ENCODE data around the gene IGF2BP3.

The IGF2BP3 gene

DNA sequence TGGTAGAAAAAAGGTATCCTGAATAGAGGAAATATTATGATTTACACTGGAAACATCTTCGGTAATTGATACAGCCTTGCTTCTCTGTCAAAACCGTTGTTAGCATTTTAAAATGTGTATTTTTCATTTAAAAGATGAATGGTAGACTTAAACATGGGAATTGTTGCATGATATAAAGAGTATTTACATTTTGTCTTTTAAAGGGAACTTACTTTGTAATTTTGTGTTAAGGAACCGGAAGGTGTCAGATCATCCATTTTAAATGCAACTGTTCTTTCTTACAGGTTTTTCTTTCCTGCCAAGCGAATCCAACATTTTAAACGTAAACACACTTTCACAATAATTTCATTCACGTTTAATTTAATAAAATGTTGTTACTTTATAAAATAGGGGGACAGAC is 1.8 kb upstream of the IGF2BP3 start:
- DNase-seq: peak in 1 of 2 experiments; percentile 22

DNA sequence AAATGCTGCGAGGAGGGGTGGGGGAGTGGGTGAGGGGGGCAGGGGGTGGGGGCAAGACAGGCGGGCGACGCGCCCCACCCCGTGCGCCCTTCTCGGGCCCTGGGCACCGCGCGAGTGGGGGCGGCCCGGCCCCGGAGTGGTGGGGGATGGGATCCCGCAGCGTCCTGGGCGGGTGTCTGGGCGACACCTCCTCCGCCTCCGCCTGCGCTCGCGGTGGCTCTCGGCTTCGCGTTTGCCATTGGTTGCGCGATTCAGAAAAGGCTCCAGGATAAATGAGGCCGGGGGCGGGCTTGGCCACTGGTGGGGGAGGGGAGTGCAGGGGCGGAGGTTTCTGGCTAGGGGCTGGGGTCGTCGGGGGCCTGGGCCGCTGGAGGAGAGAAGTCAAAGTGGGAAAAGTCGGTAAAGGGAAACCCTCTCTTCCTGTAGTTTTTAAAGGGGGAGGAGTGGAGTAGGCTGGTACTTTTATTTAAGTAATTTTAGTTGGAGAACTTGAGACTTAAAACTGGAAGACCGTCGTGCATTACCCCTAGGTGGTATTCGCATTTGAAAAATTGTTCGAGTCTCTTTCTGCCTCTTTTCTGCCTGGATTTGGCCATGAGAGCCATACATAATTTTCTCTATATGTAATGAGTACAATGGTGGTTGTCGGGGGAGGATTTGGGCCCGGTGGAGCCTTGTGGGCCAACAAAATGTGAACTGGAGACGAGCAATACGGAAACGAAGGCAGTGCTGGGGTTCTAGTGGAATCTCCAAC is 992 bp upstream of the IGF2BP3 start:
- peak; percentile 81 to 92 for DNase-seq

DNA sequence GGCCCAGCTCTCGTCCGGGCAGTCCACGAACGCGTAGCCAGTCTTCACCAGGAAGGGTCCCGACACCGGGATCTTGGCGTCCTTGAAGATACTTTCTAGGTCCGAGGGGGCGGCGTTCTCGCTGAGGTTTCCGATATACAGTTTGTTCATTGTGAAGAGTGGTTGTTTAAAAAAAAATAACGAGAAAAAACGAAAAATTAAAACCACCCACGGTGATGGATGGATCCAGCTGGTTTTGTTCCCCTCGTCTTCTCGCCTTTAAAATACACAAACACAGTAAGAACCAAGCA is 385 bp downstream of the IGF2BP3 start:
- no peak for DNase-seq

DNA sequence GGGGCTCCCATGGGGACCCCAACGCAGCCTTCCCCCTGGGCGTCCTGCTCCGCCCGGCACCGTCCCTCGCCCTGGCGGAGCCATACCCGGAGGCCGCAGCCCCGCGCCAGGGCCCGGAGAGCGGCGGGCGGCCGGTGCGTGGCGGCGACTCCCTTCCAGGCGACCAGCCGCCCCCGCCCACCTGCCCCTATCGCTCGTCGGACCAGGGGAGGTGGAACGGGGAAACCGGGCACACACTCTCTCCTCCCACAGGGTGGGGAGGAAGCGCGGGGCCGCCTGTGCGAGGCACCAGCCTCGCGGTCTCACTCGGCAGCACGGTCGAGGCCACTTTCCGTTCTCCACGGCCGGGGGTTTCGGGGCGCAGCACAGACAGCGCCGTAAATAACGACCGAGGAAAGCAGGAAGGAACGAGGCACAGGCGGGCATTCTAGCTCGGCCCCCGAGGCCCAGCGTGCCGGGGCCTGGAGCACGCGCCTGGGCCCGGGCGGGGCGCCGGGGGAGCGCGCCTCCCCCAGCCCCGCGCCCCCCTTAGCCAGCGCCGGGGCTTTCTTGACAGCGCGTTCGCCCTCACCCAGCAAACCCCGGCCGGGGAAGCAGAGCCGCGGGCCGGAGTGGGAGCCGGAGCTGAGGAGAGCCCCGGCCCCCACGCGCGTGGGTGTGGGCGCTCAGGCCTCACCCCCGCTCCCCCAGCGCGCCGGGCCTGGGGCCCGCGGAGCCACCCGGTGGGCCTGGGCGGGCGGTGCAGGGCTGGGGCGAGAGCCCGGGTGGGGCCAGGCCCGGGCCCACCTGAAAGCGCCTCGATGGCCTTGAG is 936 bp downstream of the IGF2BP3 start:
- DNase-seq: no peak

DNA sequence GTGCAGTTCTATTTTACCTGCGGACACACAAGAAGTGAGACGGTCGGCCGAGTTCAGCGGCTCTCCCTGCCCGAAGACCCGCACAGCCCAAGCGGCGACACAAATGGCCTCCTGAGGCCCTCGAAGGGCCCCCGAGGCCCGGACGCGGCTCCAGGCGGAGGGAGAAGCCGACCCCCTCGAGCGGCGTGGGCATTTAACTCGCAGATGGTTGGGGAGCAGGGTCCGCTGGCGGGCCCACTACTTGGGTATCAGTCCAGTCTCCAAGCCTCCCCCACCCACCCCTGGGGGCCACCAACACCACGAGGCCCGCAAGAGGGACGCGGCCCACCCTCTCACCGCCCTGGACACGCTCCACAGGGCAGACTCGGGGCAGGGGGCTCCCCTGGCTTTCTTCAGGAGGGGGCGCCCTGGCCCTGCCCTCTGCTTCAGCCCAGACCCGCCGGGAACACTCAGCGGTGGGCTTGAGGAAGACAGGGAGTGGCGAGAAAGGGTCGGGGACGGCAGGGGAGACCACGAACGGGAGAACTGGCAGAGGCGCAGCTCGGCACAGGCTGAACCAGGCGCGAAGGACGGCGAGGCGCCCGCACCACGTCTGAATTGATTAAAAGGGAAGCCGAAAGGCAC is 1.7 kb downstream of the IGF2BP3 start:
- peak in 1 of 2 experiments; percentile 41 for DNase-seq

DNA sequence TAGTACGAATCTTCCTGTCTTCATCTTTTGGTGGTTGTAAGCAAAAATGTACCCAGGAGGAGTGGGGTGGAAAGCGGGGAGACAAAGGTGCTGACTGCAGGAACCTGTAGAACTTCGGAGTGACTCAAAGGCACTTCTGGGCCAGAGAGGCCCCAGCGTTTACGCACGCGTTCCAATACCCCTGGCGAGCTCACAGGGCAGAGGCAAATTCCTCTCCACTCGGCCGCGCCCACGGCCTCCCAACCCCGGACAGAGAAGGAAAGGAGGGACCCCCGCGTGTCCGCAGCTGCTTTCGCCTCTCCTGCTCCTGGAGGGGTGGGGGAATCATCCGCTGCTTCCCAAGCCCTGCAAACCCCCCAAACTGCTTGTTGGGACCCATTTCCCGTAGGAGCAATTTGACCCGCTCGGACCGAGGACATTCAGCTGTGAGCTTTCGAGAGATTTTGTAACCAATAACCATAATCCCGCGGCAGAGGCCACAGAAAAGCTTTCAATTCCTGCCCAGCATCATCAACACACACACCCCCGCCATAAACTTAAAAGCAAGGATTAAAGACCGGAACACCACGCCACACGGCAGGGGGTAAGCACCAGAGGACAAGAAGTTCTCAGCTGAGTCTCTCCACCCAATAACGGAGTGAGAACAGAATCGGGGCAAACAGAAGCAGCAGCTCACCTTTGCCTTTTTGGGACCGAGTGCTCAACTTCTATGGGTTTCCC is 2.3 kb downstream of the IGF2BP3 start:
- DNase-seq: peak in 1 of 2 experiments; percentile 52

DNA sequence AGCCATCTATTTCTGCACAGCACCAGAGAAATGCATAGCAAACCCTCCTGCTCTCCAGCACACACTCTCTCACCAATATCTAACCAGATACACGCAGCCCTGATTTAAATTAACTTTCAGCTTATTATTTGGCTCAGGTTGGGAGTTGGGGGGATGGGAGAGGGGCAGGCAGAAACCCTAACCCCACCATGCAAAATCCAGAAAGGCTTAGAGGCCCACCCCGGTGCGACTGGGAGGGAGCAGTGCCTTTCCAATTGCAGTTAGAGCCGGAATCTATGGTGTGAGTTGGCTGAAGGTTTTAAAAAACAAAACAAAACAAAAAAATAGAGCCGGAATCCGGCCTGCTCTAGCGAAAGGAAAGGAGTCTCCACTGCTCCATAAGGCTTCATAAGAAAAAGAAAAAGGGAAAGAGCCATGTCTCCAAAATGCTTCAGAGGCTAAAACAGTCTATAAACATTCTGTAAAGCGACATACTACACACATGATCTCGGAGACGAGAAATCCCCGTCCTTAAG is 2.9 kb downstream of the IGF2BP3 start:
- peak in 1 of 2 experiments; percentile 13 for DNase-seq

DNA sequence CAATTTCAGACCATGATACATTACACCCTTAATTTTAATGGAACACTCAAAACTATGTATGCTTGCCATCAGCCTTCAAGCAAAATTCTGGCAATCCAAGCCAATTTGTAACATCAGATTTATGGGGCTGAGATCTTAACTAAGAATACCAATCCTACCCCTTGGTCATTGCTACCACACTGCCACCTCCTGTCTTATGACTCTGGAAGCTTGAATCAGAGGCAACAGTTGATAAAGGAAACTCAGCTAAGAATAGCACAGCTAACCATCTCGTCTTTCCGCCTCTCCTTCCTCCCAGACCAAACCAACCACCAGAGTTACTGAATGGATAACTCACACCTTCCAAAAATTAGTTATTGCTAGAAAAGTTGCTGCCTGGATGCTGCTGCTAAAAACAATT is 7.4 kb downstream of the IGF2BP3 start:
- peak in 1 of 2 experiments; percentile 11 for DNase-seq

DNA sequence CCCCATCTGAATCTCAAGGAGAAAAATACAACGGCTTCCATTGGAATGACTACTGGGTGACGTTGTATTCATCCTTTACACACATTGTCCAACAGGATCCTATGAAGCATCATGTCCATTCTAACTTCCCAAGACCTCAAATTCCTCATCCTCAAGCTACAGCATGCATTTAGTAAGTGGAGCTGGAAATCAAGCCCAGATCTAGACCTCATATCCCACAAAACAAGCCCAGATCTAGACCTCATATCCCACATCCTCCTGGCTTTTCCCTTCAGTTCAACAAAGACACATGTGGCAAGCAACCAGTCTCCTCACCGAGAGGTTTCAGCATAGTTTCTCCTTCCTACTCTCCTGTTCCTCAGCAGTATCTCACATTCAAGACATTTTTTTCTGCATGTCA is 12.2 kb downstream of the IGF2BP3 start:
- DNase-seq: no peak

DNA sequence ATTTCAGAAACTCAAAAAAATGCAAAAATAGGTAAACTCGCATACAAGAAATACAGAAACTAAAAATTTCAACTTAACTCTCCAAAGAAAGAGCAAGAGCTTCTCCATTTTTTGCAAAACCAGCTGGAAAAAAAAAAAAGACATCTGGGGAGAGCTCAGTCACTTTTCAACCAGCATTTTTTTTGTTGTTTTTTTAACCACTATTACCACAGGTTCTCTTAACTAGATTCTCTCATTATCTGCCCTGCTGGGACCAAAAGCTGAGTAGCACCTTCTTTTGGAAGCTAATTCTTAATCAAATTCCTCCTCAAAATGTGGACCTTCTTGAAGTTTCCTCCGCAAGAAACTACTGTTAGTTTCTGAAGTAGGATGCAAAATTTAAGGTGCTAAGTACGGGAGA is 14.2 kb downstream of the IGF2BP3 start:
- no peak for DNase-seq

DNA sequence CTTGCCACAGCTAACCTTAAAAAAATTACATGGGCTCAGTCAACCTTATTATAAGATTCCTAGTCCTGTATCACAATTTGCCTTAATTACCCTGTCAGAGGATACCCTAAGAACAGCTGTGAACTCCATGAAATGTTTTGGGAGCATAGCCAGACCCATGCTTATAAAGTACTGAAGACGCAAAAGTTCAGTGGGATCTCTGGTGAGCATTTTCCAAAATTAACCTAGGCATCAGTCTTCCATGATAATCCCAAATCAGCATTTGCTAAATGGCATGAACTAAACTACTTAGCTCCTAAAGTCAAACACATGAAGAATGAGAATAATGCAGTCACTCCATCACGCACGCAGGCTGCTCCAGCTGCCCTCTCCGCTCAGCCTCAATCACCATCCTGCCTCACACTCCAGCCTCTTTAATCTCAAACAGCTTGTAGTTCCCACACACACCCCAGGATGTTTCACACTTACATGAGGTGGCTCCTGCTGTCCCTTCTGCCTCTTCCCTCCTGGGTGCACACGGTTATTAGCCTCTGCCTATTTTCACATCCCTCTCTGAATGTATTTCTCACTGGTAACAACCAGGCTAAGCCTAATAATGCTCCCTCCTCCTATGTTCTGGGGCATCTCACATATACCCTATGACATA is 15.3 kb downstream of the IGF2BP3 start:
- peak; percentile 46 to 84 for DNase-seq

DNA sequence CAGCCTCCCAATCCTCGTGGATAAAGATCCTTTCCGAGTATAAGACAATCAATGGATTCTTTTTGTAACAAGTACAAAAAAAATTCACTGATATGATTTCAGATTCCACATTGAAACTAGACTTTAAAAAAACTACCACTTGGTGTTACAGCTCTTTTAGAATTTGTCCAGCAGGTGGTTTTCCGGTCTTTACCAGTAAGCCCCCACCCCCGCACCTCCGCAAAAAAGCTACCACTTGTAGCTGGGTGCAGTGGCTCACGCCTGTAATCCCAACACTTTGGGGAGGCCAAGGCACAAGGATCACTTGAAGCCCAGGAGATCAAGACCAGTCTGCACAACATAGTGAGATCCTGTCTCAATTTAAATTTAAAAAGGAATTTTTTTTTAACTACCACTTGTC is 19.8 kb downstream of the IGF2BP3 start:
- no peak for DNase-seq

DNA sequence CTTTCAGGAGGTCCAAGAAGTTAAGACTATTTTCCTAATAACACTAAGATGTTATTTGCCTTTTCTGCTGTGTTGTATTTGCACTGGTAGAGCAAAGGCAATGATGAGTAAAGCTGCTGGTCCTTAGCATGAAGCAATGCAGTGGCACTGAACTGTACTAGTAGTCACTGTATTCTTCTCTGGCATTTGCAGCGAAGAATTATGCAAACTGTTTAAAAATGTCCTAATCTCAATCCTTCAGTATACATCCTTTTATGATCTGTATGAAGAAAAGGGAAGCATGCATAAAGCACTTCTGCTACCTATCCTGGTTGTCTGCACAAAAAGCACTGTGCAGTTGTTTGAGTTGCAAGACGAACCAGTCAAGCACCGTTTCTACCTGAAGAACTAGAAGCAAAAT is 20.4 kb downstream of the IGF2BP3 start:
- no peak for DNase-seq

DNA sequence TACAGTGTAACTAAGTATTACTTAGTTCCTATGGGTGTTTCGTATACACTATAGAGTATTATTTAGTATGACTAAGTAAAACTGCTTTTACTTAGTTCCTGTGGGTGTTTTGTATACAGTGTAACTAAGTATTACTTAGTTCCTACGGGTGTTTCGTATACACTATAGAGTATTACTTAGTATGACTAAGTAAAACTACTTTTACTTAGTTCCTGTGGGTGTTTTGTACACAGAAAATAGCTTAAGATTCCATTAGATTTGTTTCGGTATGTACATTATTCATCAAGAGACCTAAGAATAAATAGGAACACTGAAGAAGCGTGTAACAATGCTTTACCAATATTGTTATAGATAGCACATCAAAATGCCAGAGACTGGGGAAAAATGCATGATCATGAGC is 25.0 kb downstream of the IGF2BP3 start:
- no peak for DNase-seq

DNA sequence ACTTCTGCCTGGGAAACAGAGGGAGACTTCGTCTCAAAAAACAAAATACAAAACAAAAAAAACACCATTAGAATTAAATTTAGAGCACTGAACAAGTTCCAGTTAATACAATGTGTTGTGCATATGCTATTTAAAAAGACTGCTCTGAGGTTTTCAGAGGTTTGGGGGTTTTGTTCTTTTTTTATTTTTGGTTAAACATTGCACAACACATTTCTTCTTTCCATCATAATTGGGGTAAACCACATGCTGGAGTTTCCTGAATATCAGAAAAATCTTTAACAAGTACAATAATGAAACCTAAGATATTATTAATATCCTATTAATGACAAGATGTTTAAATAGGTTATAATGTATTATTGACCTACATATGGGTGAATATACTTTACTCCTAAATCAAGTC is 26.3 kb downstream of the IGF2BP3 start:
- DNase-seq: no peak

DNA sequence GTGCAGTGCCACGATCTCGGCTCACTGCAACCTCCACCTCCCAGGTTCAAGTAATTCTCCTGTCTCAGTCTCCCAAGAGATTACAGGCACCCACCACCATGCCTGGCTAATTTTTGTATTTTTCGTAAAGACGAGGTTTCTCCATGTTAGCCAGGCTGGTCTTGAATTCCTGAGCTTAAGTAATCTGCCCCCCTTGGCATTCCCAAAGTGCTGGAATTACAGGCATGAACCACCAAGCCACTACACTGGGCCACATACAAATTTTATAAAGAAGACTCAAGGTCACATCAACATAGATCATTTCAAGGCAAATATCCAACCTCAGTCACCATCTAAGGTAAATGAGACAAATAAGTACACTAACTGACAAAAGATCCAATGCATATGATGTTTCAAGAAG is 32.1 kb downstream of the IGF2BP3 start:
- DNase-seq: no peak

DNA sequence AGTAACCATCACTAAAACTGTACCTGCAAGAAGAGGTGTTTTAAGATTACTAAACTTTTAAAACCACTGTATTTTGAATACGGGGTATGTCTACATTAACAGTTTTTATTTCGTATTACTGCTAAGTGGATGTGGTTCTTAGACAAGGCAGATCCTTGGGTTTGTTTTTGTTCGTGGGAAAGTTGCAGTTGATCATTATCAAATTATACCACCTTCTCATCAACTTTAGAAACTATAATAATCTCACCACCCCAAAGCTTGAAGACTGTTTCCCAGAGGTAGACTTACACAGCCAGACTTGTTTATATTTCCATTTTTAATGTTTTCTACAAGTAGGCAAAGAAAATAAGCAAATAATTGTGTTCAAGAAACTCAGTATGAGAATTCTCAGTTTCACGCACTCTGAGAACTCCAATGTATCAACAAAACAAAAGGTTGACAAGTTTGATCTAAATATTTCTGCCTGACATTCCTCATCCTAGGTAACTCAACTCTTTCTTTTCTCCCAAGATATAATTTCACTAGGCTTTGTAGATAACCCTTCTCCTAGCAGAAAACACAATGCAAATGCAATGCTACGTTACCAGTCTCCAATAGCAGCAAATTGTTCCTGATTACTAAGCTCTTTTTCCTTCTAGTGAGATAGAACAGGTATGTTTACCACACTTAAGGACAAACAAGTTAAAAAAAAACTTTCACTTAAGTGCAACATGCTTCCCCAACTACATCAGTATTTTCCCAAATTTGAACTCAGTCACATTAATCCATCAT is 36.0 kb downstream of the IGF2BP3 start:
- no peak for DNase-seq

DNA sequence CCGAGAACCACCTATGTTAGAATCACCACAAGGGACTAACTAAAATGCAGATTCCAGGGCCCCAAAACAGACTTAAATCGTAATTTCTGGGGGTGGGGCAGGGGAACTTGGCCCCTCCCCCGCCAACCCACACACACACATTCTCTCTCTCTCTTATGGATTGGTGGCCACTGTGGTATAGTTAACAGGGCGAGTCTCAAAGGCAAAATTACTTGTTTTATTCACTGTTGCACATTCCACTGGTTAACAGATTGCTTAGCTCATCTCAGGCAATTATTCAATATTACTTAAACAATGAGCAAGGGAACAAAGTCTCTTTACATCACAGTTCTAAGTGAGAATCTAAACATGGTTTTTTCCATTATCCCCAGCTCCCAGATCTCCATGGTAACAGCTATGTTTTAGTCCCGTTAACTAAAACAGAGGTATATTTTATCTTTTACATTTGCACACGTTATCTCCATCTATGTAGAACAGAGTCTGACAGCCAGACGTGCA is 38.5 kb downstream of the IGF2BP3 start:
- no peak for DNase-seq

DNA sequence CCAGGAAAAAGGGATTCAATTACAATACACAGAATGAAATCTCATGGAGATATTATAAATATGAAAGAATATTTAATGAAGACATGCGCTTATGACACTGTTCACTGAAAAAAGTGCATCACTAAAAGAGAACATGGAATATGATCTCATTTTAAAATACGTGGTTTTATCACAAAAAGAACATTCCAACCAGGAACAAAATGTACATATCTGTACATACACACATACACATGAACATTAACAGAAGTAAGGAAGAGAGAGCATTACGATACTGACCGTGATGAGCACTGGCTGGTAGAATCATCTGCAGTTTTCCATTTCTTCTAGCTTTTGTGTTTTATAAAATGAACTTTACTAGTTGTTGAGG is 39.4 kb downstream of the IGF2BP3 start:
- no peak for DNase-seq

DNA sequence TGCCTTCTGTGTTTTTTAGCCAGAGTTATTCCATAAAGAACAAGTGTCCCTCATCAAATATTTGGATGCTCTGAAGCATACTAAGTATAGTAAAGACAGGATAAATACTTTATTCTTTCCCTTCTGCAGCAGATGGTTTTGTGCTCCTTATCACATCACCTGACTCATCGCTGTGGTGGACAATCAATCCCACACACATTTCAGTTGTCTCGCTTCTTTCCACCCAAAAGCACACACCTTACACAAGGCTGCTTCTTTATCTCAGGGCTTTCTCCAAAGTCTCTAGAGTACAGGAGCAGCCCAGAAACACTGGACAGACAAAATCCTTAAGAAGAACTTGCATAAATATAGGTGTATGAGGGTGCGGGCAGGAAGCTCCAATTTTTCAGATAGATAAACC is 43.4 kb downstream of the IGF2BP3 start:
- DNase-seq: no peak

DNA sequence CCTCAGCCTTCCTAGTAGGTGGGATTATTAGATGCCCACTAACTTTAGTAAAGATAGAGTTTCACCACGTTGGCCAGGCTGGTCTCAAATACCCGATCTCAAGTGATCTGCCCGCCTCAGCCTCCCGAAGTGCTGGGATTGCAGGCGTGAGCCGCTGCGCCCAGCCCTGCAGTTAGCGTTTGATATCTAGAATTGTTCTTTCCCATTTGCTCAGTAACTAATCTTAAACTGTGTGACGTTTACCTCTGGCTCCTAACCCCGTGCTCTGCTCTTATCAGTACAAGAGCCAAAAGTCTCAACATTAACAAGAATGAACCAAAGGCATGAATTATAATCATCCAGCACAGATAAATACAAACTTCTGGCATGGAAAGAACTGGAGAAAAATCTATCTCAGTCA is 47.4 kb downstream of the IGF2BP3 start:
- DNase-seq: no peak

DNA sequence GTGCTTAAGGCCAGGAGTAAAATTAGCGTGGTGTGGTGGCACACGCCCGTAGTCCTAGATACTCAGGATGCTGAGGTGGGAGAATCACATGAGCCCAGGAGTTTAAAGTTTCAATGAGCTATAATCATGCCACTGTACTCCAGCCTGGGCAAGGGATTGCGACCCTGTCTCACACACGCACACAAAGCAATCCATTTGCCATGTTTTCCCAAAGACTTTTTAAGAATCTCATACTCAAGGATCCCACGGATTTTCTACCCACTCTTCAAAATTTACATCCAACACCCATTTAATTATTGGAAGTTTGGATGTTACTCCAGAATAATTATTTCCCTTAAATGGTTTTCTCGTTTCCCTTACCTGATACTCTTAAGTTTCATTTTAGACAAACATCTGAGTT is 47.9 kb downstream of the IGF2BP3 start:
- DNase-seq: no peak
